ENCODE results near the gene NUP188. TPM values are rescaled to one million over a fixed set of nuclear protein-coding genes. Genes with fewer than 3 reads are reported as not detected.
"Not testable (repeated sequence)": the region's sequence is repeated elsewhere in the genome, so short reads cannot be mapped to it uniquely, and the experiment has no call there.

NUP188 gene
- total RNA-seq, 1 donor from 2014 or later = 42.4 TPM

DNA sequence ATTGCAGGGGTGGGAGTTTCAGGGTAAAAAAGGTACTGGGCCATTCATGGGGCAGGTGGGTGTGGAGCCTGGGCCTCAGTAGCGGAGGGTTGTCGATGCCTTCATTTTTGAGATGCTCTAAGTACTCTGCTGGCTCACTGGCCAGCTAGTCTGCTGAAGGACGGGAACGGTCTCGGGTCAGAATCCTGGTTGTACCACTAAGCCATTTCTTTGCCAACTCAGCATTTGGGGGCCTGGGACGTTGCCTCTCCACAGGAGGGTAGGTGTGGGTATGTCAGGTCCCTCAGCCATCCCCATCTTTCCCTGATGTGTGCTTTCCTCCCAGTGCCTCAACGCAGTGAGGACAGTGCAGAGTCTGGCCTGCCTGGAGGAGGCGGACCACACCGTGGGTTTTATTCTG is 55.5 kb downstream of the NUP188 start:
- intact Hi-C loops (cut with DNase I) = no loop called here
- no peaks in the 10 kb centered on the region for H3K9me3 ChIP-seq
- H3K4me3 ChIP-seq = no peak overlapping the region
- DNase-seq (no peak), ATAC-seq (no peak)
- H3K27ac ChIP-seq = no peak overlapping the region
- H3K27me3 ChIP-seq (ENCODE audit: low read depth) = no peaks in the 10 kb centered on the region
- TF ChIP-seq, protein P1, sequence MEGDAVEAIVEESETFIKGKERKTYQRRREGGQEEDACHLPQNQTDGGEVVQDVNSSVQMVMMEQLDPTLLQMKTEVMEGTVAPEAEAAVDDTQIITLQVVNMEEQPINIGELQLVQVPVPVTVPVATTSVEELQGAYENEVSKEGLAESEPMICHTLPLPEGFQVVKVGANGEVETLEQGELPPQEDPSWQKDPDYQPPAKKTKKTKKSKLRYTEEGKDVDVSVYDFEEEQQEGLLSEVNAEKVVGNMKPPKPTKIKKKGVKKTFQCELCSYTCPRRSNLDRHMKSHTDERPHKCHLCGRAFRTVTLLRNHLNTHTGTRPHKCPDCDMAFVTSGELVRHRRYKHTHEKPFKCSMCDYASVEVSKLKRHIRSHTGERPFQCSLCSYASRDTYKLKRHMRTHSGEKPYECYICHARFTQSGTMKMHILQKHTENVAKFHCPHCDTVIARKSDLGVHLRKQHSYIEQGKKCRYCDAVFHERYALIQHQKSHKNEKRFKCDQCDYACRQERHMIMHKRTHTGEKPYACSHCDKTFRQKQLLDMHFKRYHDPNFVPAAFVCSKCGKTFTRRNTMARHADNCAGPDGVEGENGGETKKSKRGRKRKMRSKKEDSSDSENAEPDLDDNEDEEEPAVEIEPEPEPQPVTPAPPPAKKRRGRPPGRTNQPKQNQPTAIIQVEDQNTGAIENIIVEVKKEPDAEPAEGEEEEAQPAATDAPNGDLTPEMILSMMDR (IDR thresholded peaks at IDR 0.05) = no peak
- H3K36me3 ChIP-seq = peaks cover 99% of the 10 kb centered on the region
- peaks cover 8% of the 10 kb centered on the region for H3K4me1 ChIP-seq

DNA sequence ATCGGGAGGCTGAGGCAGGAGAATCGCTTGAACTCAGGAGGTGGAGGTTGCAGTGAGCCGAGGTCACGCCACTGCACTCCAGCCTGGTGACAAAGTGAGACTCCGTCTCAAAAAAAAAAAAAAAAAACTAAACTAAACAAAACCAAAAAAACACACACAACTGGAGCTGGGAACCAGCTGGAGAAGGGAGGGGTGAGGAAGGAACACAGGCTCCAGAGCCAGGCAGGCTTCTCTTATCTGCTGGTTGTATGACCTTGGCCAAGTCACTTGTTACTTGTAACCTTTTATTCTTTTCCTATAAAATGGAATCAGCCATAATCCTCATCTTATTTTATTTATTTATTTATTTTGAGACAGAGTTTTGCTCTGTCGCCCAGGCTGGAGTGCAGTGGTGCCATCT is 56.7 kb downstream of the NUP188 start:
- ATAC-seq; H3K4me1 ChIP-seq; H3K27me3 ChIP-seq (ENCODE audit: low read depth); DNase-seq; intact Hi-C loops (cut with DNase I); H3K4me3 ChIP-seq; H3K9me3 ChIP-seq; H3K27ac ChIP-seq: not testable (repeated sequence)
- H3K36me3 ChIP-seq = peaks cover 99% of the 10 kb centered on the region

DNA sequence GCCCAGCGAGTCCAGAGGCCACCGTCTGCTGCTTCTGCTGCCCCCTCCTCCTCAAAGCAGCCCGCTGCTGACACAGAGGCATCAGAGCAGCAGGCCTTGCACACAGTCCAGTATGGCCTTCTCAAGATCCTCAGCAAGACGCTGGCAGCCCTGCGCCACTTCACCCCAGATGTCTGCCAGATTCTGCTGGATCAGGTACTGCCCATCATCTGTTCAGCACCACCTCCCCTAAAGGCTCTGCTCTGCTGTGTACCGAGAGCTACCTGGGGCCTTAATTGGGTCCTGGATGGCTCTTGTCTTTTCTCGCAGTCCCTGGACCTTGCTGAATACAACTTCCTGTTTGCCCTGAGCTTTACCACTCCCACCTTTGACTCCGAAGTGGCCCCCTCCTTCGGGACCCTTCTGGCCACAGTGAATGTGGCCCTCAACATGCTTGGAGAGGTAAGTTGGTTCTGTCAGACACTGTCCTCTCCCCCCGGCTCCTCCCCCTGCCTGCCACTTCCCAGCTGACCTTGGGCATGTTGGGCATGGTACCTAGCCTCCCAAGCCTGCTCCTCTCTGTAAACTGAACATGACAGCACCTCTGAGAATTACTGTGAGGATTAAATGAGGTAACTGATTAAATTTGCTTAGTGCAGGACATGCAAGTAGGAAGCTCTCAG is 58.0 kb downstream of the NUP188 start:
- TF ChIP-seq, protein P1 (IDR thresholded peaks at IDR 0.05) = no peak
- intact Hi-C loops (cut with DNase I) = no loop called here
- Histone ChIP-seq H3K27me3 (ENCODE audit: low read depth) (no peaks in the 10 kb centered on the region), H3K4me1 (peaks cover 8% of the 10 kb centered on the region), H3K27ac (no peak overlapping the region), H3K9me3 (no peaks in the 10 kb centered on the region), H3K36me3 (peaks cover 97% of the 10 kb centered on the region), H3K4me3 (no peak overlapping the region)
- peak; percentile 28 for DNase-seq
- no peak for ATAC-seq

DNA sequence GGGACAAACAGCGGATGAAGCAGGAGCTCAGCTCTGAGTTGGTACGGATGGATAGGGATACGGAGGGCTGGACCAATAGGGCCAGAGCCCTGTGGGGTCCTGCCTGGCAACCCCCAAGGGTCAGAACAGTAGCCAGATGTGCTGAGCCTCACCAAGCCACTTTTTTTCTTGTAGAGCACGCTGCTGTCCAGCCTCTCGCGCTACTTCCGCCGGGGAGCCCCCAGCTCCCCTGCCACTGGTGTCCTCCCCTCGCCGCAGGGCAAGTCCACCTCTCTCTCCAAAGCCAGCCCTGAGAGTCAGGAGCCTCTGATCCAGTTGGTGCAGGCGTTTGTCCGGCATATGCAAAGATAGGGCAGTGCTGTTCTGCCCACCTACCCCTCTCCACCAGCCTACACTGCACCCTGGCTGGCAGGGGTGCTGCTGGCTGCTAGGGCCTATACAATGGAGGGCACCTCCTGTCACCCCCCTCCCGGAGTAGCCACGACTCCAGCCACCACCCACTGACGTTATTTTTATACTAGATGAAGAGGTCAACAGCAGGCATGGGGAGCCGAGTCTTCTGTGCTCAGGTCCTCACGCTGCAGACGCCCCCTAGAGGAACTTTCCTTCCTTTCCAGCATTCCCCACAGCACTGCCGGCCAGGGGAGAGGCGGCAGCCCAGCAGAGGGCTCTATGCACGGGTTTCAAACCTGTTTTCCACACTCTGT is 59.0 kb downstream of the NUP188 start:
- no peaks in the 10 kb centered on the region for H3K27me3 ChIP-seq (ENCODE audit: low read depth)
- DNase-seq = peak; percentile 57
- TF ChIP-seq, protein P1 (IDR thresholded peaks at IDR 0.05) = peak; percentile 81
- H3K4me1 ChIP-seq = peaks cover 8% of the 10 kb centered on the region
- no peak overlapping the region for H3K27ac ChIP-seq
- H3K36me3 ChIP-seq = peaks cover 97% of the 10 kb centered on the region
- H3K9me3 ChIP-seq = no peaks in the 10 kb centered on the region
- H3K4me3 ChIP-seq = no peak overlapping the region
- intact Hi-C loops (cut with DNase I) = no loop called here
- ATAC-seq = peak; percentile 76 to 83

DNA sequence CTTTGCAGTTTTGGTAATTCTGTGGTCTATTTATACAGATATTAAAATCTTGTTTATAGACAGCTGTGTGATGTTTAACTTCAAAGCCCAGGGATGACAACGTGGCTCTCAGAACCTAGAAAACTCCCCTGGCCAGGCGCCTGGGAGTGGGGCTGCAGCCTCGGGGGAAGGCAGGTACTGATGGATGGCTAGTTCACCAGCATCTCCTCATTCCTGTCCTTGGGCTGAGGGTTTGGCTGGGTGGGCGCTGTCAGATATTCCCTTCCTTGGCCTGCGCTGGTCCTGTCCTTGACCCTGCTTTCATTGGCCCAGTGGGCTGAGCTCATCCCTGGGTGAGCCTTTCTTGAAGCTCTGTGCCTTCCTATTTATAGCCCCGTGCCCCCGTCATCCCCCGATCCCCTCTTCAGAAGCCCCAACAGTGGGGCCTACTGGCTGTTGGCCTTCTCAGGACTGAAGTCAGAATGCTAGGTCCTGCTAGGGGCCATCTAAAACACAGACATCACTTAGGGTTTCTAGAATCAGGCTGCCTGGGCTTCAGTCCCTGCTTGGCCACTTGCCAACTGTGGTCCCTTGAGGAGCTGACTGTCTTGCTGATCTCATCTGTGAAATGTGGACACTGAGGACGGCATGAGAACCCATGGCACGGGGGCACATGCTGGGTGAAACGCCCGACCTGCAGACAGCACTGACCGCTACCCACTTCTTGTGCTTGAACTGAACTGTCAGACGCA is 59.7 kb downstream of the NUP188 start:
- no peaks in the 10 kb centered on the region for H3K9me3 ChIP-seq
- no peaks in the 10 kb centered on the region for H3K27me3 ChIP-seq (ENCODE audit: low read depth)
- no peak overlapping the region for H3K27ac ChIP-seq
- H3K36me3 ChIP-seq = peaks cover 95% of the 10 kb centered on the region
- DNase-seq (peak; percentile 24), ATAC-seq (no peak)
- H3K4me1 ChIP-seq = peaks cover 8% of the 10 kb centered on the region
- TF ChIP-seq, protein P1 (IDR thresholded peaks at IDR 0.05) = no peak
- intact Hi-C loops (cut with DNase I) = no loop called here
- H3K4me3 ChIP-seq = no peak overlapping the region

All from lower lobe of right lung (tissue), 2 donors.